Activated gamma-delta T cell treated with anti-CD3 and anti-CD28 coated beads, Interleukin-2, amount 50 U/mL, for 16 hours (primary cell): Measurements from ENCODE around the gene SPAG4.

Experiments used
- DNase-seq: peaks from one replicate; pipeline ENCODE4 v3.0.0-alpha.2; 2020; ENCODE audit warnings: low read depth

SPAG4 gene

GRCh38 chr20:35657271-35657670 is 41.6 kb downstream of the SPAG4 start:
- DNase-seq: no peak

DNA sequence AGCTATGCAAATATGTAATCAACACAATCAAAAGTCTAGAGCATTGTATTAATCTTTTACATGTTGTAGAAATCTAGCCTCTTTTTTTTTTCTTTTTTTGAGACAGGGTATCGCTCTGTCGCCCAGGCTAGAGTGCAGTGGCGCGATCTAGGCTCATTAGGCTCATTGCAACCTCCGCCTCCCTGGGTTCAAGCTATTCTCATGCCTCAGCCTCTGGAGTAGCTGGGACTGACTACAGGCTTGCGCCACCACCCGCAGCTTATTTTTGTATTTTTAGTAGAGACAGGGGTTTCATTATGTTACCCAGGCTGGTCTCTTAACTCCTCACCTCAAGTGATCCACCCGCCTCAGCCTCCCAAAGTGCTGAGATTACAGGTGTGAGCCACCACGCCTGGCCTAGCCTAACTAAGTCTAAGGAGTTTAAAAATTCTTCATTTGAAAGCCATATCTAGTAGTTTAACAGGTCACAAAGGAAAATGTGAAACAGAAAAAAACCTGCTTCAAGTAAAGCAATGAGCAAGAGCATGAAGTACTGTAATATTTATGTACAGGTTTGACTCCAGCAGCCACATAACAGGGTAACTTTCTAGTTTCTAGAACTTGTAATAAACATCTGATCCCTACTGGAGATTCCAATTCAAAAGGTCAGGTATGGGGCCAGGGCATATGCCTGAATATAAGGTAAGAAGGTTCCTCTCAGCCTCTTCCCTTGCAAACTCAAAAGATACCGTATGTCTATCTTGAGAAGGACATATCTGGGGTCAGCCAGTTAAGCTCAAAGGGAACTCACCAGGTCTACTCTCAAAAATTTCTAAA is 44.7 kb downstream of the SPAG4 start:
- no peak for DNase-seq

GRCh38 chr20:35661053-35661452 is 45.4 kb downstream of the SPAG4 start:
- DNase-seq: no peak

DNA sequence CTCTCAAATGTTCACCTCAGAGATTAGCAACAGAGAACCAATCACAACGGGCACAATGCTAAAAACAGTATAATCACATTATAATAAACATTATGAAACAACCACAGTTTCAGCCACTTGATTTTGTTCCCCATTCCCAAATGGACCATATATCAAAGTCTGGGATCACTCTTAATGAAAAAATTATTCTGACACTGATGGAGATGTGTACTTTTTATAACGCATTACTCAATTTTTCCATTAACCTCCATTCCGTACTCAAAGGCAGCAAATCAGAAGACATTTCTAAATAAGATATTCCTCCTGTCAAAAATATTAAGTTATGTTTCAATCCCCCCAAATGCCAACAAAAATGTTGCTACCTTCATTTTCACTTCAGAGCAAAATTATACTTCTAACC is 46.3 kb downstream of the SPAG4 start:
- no peak for DNase-seq

DNA sequence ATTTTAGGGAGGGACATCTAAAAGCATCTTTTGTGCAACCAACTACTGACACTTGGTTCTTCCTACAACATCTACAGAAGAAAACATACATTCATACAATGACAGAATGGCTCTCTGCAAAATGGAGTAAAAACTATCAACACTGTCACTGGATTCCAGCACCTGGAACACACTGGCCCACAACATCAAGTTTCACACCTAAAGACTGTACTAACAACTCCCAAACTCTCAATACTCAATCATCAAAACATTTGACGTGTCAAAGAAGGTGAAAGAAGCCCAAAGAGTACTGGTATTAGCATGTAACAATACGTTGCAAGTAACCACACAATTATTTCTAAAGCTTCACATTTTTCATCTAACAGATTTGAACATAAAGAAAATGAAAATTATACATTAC is 46.9 kb downstream of the SPAG4 start:
- DNase-seq: no peak

GRCh38 chr20:35663516-35664465 is 48.2 kb downstream of the SPAG4 start:
- DNase-seq: peak; percentile 57

DNA sequence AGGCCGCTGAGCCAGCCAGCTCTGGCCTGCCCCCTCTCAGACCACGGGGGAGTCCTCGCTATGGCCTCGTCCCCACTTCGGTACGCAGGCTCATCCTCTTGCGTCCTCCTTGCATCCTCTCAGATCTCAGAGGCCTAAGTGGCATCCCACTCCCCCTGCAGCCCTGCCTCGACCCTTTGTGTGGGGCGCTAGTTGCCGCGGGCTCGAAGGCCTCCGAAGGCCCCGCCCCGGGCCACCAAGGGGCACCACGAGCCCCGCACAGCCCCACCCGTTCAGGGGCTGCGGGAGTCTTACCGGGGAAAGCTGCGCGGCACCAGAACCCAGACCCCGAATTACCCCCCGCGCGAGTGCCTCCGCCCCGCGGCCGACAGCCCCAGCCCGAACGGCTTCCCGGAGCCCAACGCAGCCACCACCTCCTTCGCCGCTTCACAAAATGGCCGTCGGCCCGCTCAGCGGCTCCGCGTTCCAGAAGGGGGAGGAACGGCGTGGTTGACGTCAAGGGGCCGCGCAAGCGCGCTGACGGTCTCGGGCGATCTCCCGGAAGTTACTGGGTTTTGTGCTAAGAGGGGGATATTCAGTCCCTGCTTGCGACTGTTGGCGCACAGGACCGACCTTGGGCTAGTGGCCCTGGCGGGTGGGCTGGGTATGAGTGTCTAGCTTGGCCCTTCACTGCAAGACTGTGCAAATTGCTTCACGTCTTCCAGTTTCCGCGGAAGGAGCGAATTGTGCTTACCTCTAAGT is 49.0 kb downstream of the SPAG4 start, which contains the start of the genes CPNE1 and RBM12:
TSS of gene CPNE1 (minus strand) at position 435 of the 741 bp plus-strand sequence. CDS start 31,977 bp downstream, outside the sequence.
TSS of gene RBM12 (minus strand) at position 435 of the 741 bp plus-strand sequence. CDS start 9,578 bp downstream, outside the sequence.
- DNase-seq: peak; percentile 89

DNA sequence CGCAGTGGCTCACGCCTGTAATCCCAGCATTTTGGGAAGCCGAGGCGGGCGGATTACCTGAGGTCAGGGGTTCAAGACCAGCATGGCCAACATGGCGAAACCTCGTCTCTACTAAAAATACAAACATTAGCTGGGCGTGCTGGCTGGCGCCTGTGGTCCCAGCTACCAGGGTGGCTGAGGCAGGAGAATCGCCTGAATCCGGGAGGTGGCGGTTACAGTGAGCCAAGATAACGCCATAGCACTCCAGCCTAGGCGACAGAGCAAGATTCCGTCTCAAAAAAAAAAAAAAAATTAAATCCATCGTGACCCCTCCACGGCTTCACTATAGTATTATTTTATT is 50.3 kb downstream of the SPAG4 start:
- no peak for DNase-seq

DNA sequence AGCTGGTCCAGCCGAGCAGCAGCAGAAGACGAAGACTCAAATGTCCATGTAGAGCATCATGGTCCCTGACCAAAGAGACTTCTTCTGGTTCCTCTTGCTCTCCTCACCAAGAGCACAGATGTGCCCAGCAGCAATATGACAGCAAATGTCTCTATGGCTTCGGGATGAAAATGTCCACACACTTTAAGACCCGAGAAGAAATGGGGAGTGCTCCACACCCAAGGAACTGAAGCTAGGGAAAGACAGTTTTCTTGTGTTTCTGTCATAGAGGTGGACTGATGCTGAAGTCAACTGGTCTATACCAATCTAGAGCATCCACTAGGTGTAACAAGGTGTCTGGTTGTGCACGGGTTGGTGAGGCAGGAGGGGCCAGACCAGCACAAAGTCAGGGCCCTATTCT is 53.6 kb downstream of the SPAG4 start:
- no peak for DNase-seq

- DNase-seq: no peak
Measured at GRCh38 chr20:35669681-35670080, 54.1 kb downstream of the SPAG4 start.
